Activated CD4-positive, alpha-beta T cell treated with anti-CD3 and anti-CD28 coated beads, Interleukin-2, amount 10 ng/mL, durations not matched to agents 7 days and 5 days (primary cell): Measurements from ENCODE around the gene PCBD1. TPM values are rescaled to one million over a fixed set of nuclear protein-coding genes. Genes with fewer than 3 reads are reported as not detected.
"Not testable (repeated sequence)": the region's sequence is repeated elsewhere in the genome, so short reads cannot be mapped to it uniquely, and the experiment has no call there.

Experiments
- CTCF ChIA-PET: fragments of 350-600 bp; sonication (Branson Sonifier 250); formaldehyde crosslinking; loops from one replicate; lab custom pipeline; 2021; ENCODE audit warnings: antibody characterized with exemption; lab: Charles Lee
- POLR2A ChIA-PET: fragments of 350-600 bp; sonication (Branson Sonifier 250); formaldehyde crosslinking; loops from one replicate; lab custom pipeline; 2021; ENCODE audit warnings: antibody characterized with exemption; lab: Charles Lee
- DNase-seq: peaks from one replicate; pipeline ENCODE4 v3.0.0-alpha.2; 2020
- H3K27ac Mint-ChIP-seq: one replicate; pipeline ENCODE4 v1.8.0; 2021; ENCODE audit warnings: mild to moderate bottlenecking, moderate library complexity, mixed read lengths
- H3K27me3 Mint-ChIP-seq: one replicate; pipeline ENCODE4 v1.8.0; 2021; ENCODE audit warnings: mixed read lengths
- H3K36me3 Mint-ChIP-seq: one replicate; pipeline ENCODE4 v1.8.0; 2021; ENCODE audit warnings: low read depth, mixed read lengths
- H3K4me1 Mint-ChIP-seq: one replicate; pipeline ENCODE4 v1.8.0; 2021; ENCODE audit warnings: mixed read lengths
- H3K4me3 Mint-ChIP-seq: one replicate; pipeline ENCODE4 v1.8.0; 2021; ENCODE audit warnings: mild to moderate bottlenecking, moderate library complexity, mixed read lengths
- H3K9me3 Mint-ChIP-seq: one replicate; pipeline ENCODE4 v1.8.0; 2021; ENCODE audit warnings: mixed read lengths
- total RNA-seq, 2 experiments: library from RNA; stranded (reverse); gene quantifications; one replicate each; pipeline ENCODE4 v1.2.3, GENCODE V29; 2021

Gene PCBD1
- total RNA-seq, 2 experiments from 2014 or later, result 21.4 to 21.8 TPM

- POLR2A ChIA-PET, result no interaction called here
Measured at GRCh38 chr10:70926226-70927000, 38.0 kb upstream of the PCBD1 start.

GRCh38 chr10:70925377-70926225, 37.2 kb upstream of the PCBD1 start:
- peak; percentile 51 for DNase-seq
- ChIA-PET POLR2A (no interaction called here), CTCF (interaction anchor here (0.6 to 3.4 kb wide), 9 partner anchors 15 to 351 kb away, joined by 3 to 12 read pairs (median 3); no protein-coding TSS in a partner anchor)
- Mint-ChIP-seq H3K4me3 (no peak overlapping the region), H3K36me3 (no peaks in the 10 kb centered on the region), H3K9me3 (no peaks in the 10 kb centered on the region), H3K27ac (no peak overlapping the region), H3K27me3 (peaks cover 2% of the 10 kb centered on the region), H3K4me1 (peaks cover 1% of the 10 kb centered on the region)

More at GRCh38 chr10:70926226-70927000, 38.0 kb upstream of the PCBD1 start:
- peaks cover 1% of the 10 kb centered on the region for H3K4me1 Mint-ChIP-seq
- no peaks in the 10 kb centered on the region for H3K9me3 Mint-ChIP-seq
- peaks cover 2% of the 10 kb centered on the region for H3K27me3 Mint-ChIP-seq
- no peak overlapping the region for H3K27ac Mint-ChIP-seq
- H3K36me3 Mint-ChIP-seq, result no peaks in the 10 kb centered on the region
- CTCF ChIA-PET, result interaction anchor here (0.6 kb wide), 1 partner anchor 1254 kb away, joined by 3 read pairs; no protein-coding TSS in a partner anchor
- no peak for DNase-seq
- H3K4me3 Mint-ChIP-seq, result no peak overlapping the region

- no peak for DNase-seq
- peaks cover 1% of the 10 kb centered on the region for H3K4me1 Mint-ChIP-seq
- no peaks in the 10 kb centered on the region for H3K9me3 Mint-ChIP-seq
- ChIA-PET CTCF (interaction anchor here (1.6 to 3.4 kb wide), 3 partner anchors 21 to 283 kb away, joined by 3 to 12 read pairs (median 4); no protein-coding TSS in a partner anchor), POLR2A (interaction anchor here (0.7 kb wide), 1 partner anchor 368 kb away, joined by 3 read pairs; no protein-coding TSS in a partner anchor)
- no peak overlapping the region for H3K27ac Mint-ChIP-seq
- H3K36me3 Mint-ChIP-seq, result no peaks in the 10 kb centered on the region
- no peak overlapping the region for H3K4me3 Mint-ChIP-seq
- H3K27me3 Mint-ChIP-seq, result peaks cover 4% of the 10 kb centered on the region
Measured at GRCh38 chr10:70923696-70924095, 35.3 kb upstream of the PCBD1 start.

DNA sequence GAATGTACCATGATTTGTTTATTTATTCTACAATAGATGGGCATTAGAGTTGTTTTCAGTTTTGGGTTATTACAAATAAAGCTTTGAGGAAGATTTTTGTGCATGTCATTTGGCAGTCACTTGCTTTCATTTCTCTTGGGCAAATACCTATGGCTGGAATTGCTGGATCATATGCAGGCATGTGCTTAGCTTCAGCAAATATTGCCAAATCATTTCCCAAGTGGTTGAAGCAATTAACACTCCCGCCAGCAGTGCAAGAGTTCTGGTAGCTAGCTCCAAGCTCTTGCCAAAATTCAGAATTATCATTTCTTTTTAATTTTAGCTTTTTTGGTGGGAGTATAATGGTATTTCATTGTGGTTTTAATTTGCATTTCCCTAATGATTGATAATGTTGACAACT, 32.9 kb upstream of the PCBD1 start:
- H3K9me3 Mint-ChIP-seq, result no peaks in the 10 kb centered on the region
- no peak for DNase-seq
- CTCF ChIA-PET, result no interaction called here
- H3K27ac Mint-ChIP-seq, result no peak overlapping the region
- H3K4me1 Mint-ChIP-seq, result peaks cover 1% of the 10 kb centered on the region
- H3K27me3 Mint-ChIP-seq, result peaks cover 4% of the 10 kb centered on the region
- H3K36me3 Mint-ChIP-seq, result no peaks in the 10 kb centered on the region
- POLR2A ChIA-PET, result no interaction called here
- H3K4me3 Mint-ChIP-seq, result no peak overlapping the region

DNA sequence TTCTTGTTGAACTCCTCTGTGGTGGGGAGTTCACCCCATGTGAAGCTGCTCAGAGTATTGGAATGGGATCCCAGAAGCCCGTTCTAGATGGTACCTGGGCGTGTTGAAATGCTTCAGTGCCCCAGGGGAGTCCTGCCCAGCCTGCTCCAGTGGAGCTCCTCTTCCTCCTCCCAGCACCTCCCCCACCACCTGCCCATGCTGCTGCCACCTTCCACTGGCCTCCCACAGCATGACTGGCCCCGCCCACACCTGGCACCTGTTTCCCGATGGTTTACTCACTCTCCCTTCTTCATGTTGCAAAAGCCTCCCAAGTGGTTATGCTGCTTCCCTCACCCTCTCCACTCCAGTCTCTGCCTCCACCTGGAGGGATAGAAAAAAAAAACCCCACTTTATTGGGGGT, 32.2 kb upstream of the PCBD1 start:
- ChIA-PET CTCF (no interaction called here), POLR2A (no interaction called here)
- H3K4me3 Mint-ChIP-seq, result no peak overlapping the region
- H3K4me1 Mint-ChIP-seq, result peaks cover 1% of the 10 kb centered on the region
- no peak for DNase-seq
- no peaks in the 10 kb centered on the region for H3K9me3 Mint-ChIP-seq
- H3K27me3 Mint-ChIP-seq, result peaks cover 4% of the 10 kb centered on the region
- H3K27ac Mint-ChIP-seq, result no peak overlapping the region
- no peaks in the 10 kb centered on the region for H3K36me3 Mint-ChIP-seq

DNA sequence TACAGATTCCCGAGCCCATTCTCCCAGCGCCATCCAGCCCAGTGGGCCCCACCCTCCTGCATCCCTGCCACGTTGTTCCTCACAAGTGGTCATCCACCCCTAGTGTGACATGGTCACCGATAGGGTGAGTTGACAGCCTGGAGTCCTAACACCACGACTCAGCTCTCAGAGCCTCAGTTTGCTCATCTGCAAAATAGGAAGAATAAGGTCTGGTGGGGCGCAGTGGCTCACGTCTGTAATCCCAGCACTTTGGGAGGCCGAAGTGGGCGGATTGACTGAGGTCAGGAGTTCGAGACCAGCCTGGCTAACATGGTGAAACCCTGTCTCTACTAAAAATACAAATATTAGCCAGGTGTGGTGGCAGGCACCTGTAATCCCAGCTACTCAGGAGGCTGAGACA, 31.5 kb upstream of the PCBD1 start:
- H3K27ac Mint-ChIP-seq, CTCF ChIA-PET, H3K4me3 Mint-ChIP-seq, POLR2A ChIA-PET, H3K36me3 Mint-ChIP-seq, H3K4me1 Mint-ChIP-seq, H3K27me3 Mint-ChIP-seq, DNase-seq, H3K9me3 Mint-ChIP-seq: not testable (repeated sequence)

DNA sequence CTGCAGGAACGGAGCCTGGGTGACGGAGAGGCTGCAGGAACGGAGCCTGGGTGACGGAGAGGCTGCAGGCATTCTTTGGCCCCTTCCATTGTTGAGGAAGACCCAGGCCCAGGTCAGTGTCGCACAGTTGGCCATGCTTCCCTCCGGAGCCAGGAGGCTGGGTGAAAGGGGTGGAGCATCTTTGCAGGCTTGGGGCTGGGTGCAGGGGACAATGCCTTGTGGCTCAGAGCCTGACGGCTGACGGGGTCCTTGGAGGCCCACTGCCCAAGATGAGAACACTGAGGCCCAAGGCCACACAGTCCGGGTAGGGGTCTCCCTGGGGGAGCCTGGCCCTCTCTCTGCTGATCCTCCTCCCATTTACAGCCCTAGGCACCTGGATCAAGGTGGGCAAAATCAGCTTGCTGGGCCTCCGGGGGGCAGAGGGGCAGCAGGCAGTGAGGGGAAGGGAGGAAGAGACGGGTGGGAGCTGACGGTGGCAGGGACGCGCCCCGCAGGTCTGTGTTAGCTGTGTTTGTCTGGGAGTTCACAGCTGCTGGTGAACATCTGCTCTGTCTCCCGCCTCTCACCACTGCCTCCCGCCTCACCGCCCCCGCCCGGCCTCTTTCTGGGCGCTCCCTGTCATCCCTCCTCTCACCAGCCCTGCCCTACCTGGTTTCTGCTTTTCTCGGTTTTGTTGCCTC, 30.6 kb upstream of the PCBD1 start:
- H3K27ac Mint-ChIP-seq, result no peak overlapping the region
- no peak for DNase-seq
- no peaks in the 10 kb centered on the region for H3K9me3 Mint-ChIP-seq
- CTCF ChIA-PET, result interaction anchor here (2.2 kb wide), 1 partner anchor 16 kb away, joined by 7 read pairs; no protein-coding TSS in a partner anchor
- no peak overlapping the region for H3K4me3 Mint-ChIP-seq
- POLR2A ChIA-PET, result no interaction called here
- peaks cover 2% of the 10 kb centered on the region for H3K27me3 Mint-ChIP-seq
- no peaks in the 10 kb centered on the region for H3K36me3 Mint-ChIP-seq
- no peaks in the 10 kb centered on the region for H3K4me1 Mint-ChIP-seq

GRCh38 chr10:70917635-70918034, 29.3 kb upstream of the PCBD1 start:
- ChIA-PET POLR2A (no interaction called here), CTCF (interaction anchor here (1.7 to 2.2 kb wide), 2 partner anchors 11 to 14 kb away, joined by 3 to 7 read pairs; no protein-coding TSS in a partner anchor)
- Mint-ChIP-seq H3K4me1 (no peaks in the 10 kb centered on the region), H3K4me3 (no peak overlapping the region), H3K27ac (no peak overlapping the region), H3K9me3 (no peaks in the 10 kb centered on the region), H3K27me3 (peaks cover 2% of the 10 kb centered on the region), H3K36me3 (no peaks in the 10 kb centered on the region)
- DNase-seq, result no peak

GRCh38 chr10:70917226-70917625, 28.9 kb upstream of the PCBD1 start:
- Mint-ChIP-seq H3K9me3 (no peaks in the 10 kb centered on the region), H3K27me3 (peaks cover 2% of the 10 kb centered on the region), H3K27ac (no peak overlapping the region), H3K4me3 (no peak overlapping the region), H3K36me3 (no peaks in the 10 kb centered on the region), H3K4me1 (no peaks in the 10 kb centered on the region)
- ChIA-PET POLR2A (no interaction called here), CTCF (interaction anchor here (1.7 to 2.2 kb wide), 2 partner anchors 11 to 14 kb away, joined by 3 to 7 read pairs; no protein-coding TSS in a partner anchor)
- no peak for DNase-seq

DNA sequence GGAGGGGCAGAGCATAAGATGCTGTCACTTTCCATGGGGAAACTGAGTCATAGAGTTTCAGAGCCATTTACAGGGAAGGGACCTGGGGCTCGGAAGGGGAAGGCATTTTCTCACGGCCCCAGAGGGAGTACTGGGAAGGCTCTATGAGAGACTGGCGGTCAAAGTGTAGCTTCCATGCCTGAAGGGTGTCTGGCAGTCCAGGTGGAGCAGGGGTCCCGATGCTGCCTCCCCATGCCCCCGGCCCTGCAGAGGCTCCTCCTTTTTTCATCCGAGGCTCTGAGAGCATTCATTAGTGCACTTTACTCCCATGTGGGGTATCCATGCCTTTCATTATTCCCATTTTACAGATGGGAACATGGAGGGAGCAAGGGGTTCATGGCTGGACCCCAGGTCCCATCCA, 27.9 kb upstream of the PCBD1 start:
- Mint-ChIP-seq H3K4me1 (no peaks in the 10 kb centered on the region), H3K36me3 (no peaks in the 10 kb centered on the region), H3K4me3 (no peak overlapping the region), H3K27me3 (peaks cover 2% of the 10 kb centered on the region), H3K9me3 (no peaks in the 10 kb centered on the region), H3K27ac (no peak overlapping the region)
- no peak for DNase-seq
- ChIA-PET CTCF (interaction anchor here (1.7 kb wide), 1 partner anchor 12 kb away, joined by 3 read pairs; no protein-coding TSS in a partner anchor), POLR2A (no interaction called here)

- no peak overlapping the region for H3K4me3 Mint-ChIP-seq
- no peaks in the 10 kb centered on the region for H3K9me3 Mint-ChIP-seq
- ChIA-PET POLR2A (no interaction called here), CTCF (interaction anchor here (1.7 kb wide), 1 partner anchor 12 kb away, joined by 3 read pairs; no protein-coding TSS in a partner anchor)
- H3K4me1 Mint-ChIP-seq, result no peaks in the 10 kb centered on the region
- H3K36me3 Mint-ChIP-seq, result no peaks in the 10 kb centered on the region
- peaks cover 2% of the 10 kb centered on the region for H3K27me3 Mint-ChIP-seq
- no peak overlapping the region for H3K27ac Mint-ChIP-seq
- no peak for DNase-seq
Measured at GRCh38 chr10:70915806-70916205, 27.4 kb upstream of the PCBD1 start.

DNA sequence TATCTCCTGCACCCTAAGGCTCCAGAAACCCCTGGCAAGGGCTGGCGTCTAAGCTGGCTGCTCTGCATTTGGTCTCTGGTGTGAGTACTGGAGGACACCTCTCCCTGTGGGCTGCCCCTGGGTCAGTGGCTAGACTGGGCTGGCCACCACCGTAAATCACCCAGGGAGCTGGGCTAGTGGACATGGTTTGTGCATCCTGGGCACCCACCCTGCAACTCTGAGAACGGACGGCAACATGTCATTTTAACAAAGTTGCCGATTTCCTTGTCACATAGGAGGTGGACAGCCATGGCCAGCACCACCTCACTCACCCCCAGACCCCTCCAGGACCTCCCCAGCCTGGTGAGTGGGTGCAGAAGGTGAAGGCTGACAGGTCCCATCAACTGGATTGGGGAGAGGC, 26.8 kb upstream of the PCBD1 start:
- no peaks in the 10 kb centered on the region for H3K4me1 Mint-ChIP-seq
- H3K27me3 Mint-ChIP-seq, result peaks cover 2% of the 10 kb centered on the region
- ChIA-PET CTCF (no interaction called here), POLR2A (no interaction called here)
- no peak overlapping the region for H3K27ac Mint-ChIP-seq
- H3K36me3 Mint-ChIP-seq, result no peaks in the 10 kb centered on the region
- H3K4me3 Mint-ChIP-seq, result no peak overlapping the region
- H3K9me3 Mint-ChIP-seq, result no peaks in the 10 kb centered on the region
- no peak for DNase-seq
